Liver (tissue), 9 donors: ENCODE data around the gene NTM. TPM values are rescaled to one million over a fixed set of nuclear protein-coding genes. Genes with fewer than 3 reads are reported as not detected.

Experiments
- DNase-seq: peaks from one replicate; pipeline ENCODE4 v3.0.0-alpha.2; 2017; ENCODE audit warnings: low spot score
- H3K27ac ChIP-seq, 2 donors: one replicate each; pipeline ENCODE4 v1.7.0; 2013; ENCODE audit warnings: inconsistent platforms in 2 of 2, low read length in 2 of 2, control low read depth in 1 of 2, low read depth in 1 of 2, mild to moderate bottlenecking in 1 of 2
- H3K27me3 ChIP-seq, 4 donors: one replicate each; pipeline versions ENCODE4 v1.6.1 to v1.7.0; 2013; ENCODE audit warnings: low read length in 3 of 4, inconsistent platforms in 1 of 4, mild to moderate bottlenecking in 1 of 4, moderate library complexity in 1 of 4; ENCODE audit not compliant: control insufficient read depth in 4 of 4, insufficient read depth in 4 of 4
- H3K36me3 ChIP-seq, 4 donors: one replicate each; pipeline versions ENCODE4 v1.6.1 to v1.7.0; 2013; ENCODE audit warnings: low read length in 3 of 4, mild to moderate bottlenecking in 3 of 4, low read depth in 1 of 4, moderate library complexity in 1 of 4; ENCODE audit not compliant: control insufficient read depth in 4 of 4, insufficient read depth in 3 of 4
- H3K4me1 ChIP-seq, 4 donors: one replicate each; pipeline versions ENCODE4 v1.6.1 to v1.7.0; 2013; ENCODE audit warnings: low read length in 3 of 4, mild to moderate bottlenecking in 3 of 4, moderate library complexity in 1 of 4; ENCODE audit not compliant: control insufficient read depth in 4 of 4, insufficient read depth in 4 of 4
- H3K4me3 ChIP-seq, 3 donors: one replicate each; pipeline versions ENCODE4 v1.6.1 to v1.7.0; 2013; ENCODE audit warnings: low read length in 3 of 3, control low read depth in 1 of 3, low read depth in 1 of 3, mild to moderate bottlenecking in 1 of 3
- H3K9ac ChIP-seq, 2 donors: one replicate each; pipeline ENCODE4 v1.7.0; 2013; ENCODE audit warnings: low read length in 2 of 2, mild to moderate bottlenecking in 2 of 2, moderate library complexity in 2 of 2, control low read depth in 1 of 2, low read depth in 1 of 2
- H3K9me3 ChIP-seq, 4 donors: one replicate each; pipeline versions ENCODE4 v1.6.1 to v1.7.0; 2013; ENCODE audit warnings: low read length in 3 of 4; ENCODE audit not compliant: control insufficient read depth in 4 of 4
- EGR1 ChIP-seq, 2 donors: IDR thresholded peaks; 2 replicates each; pipeline ENCODE4 v1.6.1; 2016 to 2018; ENCODE audit warnings: antibody characterized with exemption in 2 of 2, low read depth in 2 of 2
- FOXA1 ChIP-seq: IDR thresholded peaks from 2 replicates; pipeline ENCODE4 v1.6.1; 2016; ENCODE audit warnings: antibody characterized with exemption
- FOXA2 ChIP-seq: IDR thresholded peaks from 2 replicates; pipeline ENCODE4 v1.6.1; 2016; ENCODE audit warnings: antibody characterized with exemption
- GABPA ChIP-seq, 2 donors: IDR thresholded peaks in 1 of 2; conservative IDR thresholded peaks in 1 of 2; 2 replicates each; pipeline ENCODE4 v1.6.1; 2016; ENCODE audit warnings: antibody characterized with exemption in 2 of 2, mild to moderate bottlenecking in 1 of 2, moderate library complexity in 1 of 2
- HNF4A ChIP-seq, 2 donors: conservative IDR thresholded peaks; 2 replicates each; pipeline ENCODE4 v1.6.1; 2016; ENCODE audit warnings: antibody characterized with exemption in 2 of 2, mild to moderate bottlenecking in 2 of 2
- JUND ChIP-seq, 2 donors: IDR thresholded peaks; 2 replicates each; pipeline ENCODE4 v1.6.1; 2016; ENCODE audit warnings: antibody characterized with exemption in 2 of 2
- MAX ChIP-seq: IDR thresholded peaks from 2 replicates; pipeline ENCODE4 v1.6.1; 2016; ENCODE audit warnings: antibody characterized with exemption
- NR2F2 ChIP-seq: IDR thresholded peaks from 2 replicates; pipeline ENCODE4 v1.6.1; 2016; ENCODE audit warnings: antibody characterized with exemption
- RXRA ChIP-seq, 2 donors: IDR thresholded peaks; 2 replicates each; pipeline ENCODE4 v1.6.1; 2017 to 2018; ENCODE audit warnings: antibody characterized with exemption in 2 of 2, mild to moderate bottlenecking in 1 of 2
- SP1 ChIP-seq: IDR thresholded peaks from 2 replicates; pipeline ENCODE4 v1.6.1; 2018; ENCODE audit warnings: antibody characterized with exemption, mild to moderate bottlenecking
- TAF1 ChIP-seq: conservative IDR thresholded peaks from 2 replicates; pipeline ENCODE4 v1.6.1; 2016; ENCODE audit warnings: antibody characterized with exemption, mild to moderate bottlenecking
- YY1 ChIP-seq: IDR thresholded peaks from 2 replicates; pipeline ENCODE4 v1.6.1; 2016; ENCODE audit warnings: antibody characterized with exemption, mild to moderate bottlenecking
- ZBTB33 ChIP-seq: IDR thresholded peaks from 2 replicates; pipeline ENCODE4 v1.6.1; 2016; ENCODE audit warnings: antibody characterized with exemption
- WGBS: extraction: QIAGEN DNeasy Blood & Tissue Kit; methylation state at CpG from one replicate; pipeline ENCODE4 v1.1.7; 2013; 5-methylcytosine and 5-hydroxymethylcytosine counted together
- polyA plus RNA-seq, 2 donors: library from polyadenylated mRNA; stranded (reverse) in 1 of 2; unstranded in 1 of 2; fragments of 200-250 nt in 1 of 2; fragments of >200 nt in 1 of 2; fragmentation: Nextera tagmentation in 1 of 2; extraction: Ambion mirVana in 1 of 2; gene quantifications; one replicate each; pipeline versions ENCODE4 v1.2.1 to v1.2.3, GENCODE V29; 2013 to 2015
- total RNA-seq, 2 donors: library from RNA; depleted of rRNA; stranded (reverse); fragments of >200 nt; gene quantifications; one replicate each; pipeline ENCODE4 v1.2.3, GENCODE V29; 2014
- TF ChIP-seq, protein P1 (sequence below): fragments of 150-350 bp; IDR thresholded peaks from 2 replicates; pipeline ENCODE4 v1.5.1; 2017; ENCODE audit warnings: improper control_type of control experiment, low read depth, low read length; ENCODE audit not compliant: missing input control
- donor health status: healthy.
- donor health status: healthy.
- donor health status: healthy.
- donor health status: healthy.
- donor health status: healthy.

NTM gene
- total and polyA plus RNA-seq, 4 donors, result 0.08 to 1.1 (median 0.08) TPM; not detected in 1

DNA sequence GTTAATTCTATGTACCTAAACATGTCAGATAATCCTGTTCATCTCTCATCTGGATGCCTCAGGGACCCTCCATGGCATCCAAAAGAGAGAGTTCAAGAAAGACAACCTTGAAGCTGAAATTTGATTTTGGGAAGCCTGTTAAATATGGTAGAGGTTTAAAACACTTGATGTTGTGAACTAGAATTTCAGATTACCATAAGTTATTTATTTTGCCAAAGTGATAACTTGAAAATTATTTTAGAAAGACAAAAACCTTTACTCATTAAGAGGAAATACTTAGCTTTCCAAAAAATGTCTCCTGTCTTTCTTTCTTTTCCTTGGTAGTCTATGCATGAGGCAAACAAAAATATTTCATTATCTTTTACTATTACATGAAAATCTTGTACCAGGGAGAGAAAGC is 714.0 kb downstream of the NTM start:
- peaks cover 10 to 40% (median 19%) of the 10 kb centered on the region in 4 donors for H3K9me3 ChIP-seq
- H3K4me1 ChIP-seq, result no peaks in the 10 kb centered on the region
- TF ChIP-seq TAF1 (no peak), FOXA1 (no peak), SP1 (no peak), YY1 (no peak), GABPA (IDR thresholded peaks at IDR 0.05 in 1 of 2, conservative IDR thresholded peaks at IDR 0.05 in 1 of 2) (no peak), JUND (IDR thresholded peaks at IDR 0.05) (no peak), NR2F2 (no peak), MAX (no peak)
- TF ChIP-seq, protein P1, sequence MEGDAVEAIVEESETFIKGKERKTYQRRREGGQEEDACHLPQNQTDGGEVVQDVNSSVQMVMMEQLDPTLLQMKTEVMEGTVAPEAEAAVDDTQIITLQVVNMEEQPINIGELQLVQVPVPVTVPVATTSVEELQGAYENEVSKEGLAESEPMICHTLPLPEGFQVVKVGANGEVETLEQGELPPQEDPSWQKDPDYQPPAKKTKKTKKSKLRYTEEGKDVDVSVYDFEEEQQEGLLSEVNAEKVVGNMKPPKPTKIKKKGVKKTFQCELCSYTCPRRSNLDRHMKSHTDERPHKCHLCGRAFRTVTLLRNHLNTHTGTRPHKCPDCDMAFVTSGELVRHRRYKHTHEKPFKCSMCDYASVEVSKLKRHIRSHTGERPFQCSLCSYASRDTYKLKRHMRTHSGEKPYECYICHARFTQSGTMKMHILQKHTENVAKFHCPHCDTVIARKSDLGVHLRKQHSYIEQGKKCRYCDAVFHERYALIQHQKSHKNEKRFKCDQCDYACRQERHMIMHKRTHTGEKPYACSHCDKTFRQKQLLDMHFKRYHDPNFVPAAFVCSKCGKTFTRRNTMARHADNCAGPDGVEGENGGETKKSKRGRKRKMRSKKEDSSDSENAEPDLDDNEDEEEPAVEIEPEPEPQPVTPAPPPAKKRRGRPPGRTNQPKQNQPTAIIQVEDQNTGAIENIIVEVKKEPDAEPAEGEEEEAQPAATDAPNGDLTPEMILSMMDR, result no peak
- no peaks in the 10 kb centered on the region for H3K27me3 ChIP-seq
- H3K9ac ChIP-seq, result no peak overlapping the region
- no peak overlapping the region for H3K27ac ChIP-seq
- H3K36me3 ChIP-seq, result no peaks in the 10 kb centered on the region
- DNase-seq, result no peak
- no peak overlapping the region for H3K4me3 ChIP-seq

DNA sequence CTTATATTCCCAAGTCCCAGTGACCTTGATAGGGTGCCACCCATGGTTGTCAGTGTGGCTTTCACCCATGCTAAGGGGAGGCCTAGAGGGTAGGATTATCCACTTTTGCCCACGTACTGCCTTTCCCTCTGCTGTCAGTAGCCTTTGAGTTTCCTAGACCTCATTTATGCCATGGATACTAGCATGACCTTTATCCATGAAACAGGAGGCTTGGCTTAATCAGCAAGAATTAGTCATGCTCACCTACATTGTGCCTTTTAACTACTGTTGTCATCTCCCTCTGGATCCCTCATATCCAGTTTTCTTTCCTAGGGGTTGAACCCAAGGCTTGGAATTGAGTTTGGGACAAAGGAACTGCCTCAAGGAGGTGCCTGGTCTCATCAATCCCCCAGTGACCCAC is 716.7 kb downstream of the NTM start:
- peaks cover 8 to 33% (median 17%) of the 10 kb centered on the region in 4 donors for H3K9me3 ChIP-seq
- TF ChIP-seq HNF4A (conservative IDR thresholded peaks at IDR 0.05), result no peak
- TF ChIP-seq FOXA1, result no peak
- no peak for TF ChIP-seq EGR1 (IDR thresholded peaks at IDR 0.05; ENCODE audit: low read depth in 2 of 2)
- no peak for TF ChIP-seq MAX
- TF ChIP-seq NR2F2, result no peak
- TF ChIP-seq, protein P1, result no peak
- no peak for TF ChIP-seq SP1
- no peak for TF ChIP-seq RXRA (IDR thresholded peaks at IDR 0.05)
- TF ChIP-seq JUND (IDR thresholded peaks at IDR 0.05), result no peak
- no peak for TF ChIP-seq ZBTB33
- no peak for TF ChIP-seq FOXA2
- TF ChIP-seq GABPA (IDR thresholded peaks at IDR 0.05 in 1 of 2, conservative IDR thresholded peaks at IDR 0.05 in 1 of 2), result no peak
- DNase-seq, result no peak

More for the DNA sequence above, 716.7 kb downstream of the NTM start:
- H3K4me3 ChIP-seq, result peak overlapping the region in 1 of 3 donors; percentile 2
- H3K27ac ChIP-seq, result no peak overlapping the region
- WGBS, result 54% methylated on average over 1 of the region's 1 CpG
- no peaks in the 10 kb centered on the region for H3K27me3 ChIP-seq
- H3K4me1 ChIP-seq, result no peaks in the 10 kb centered on the region
- no peaks in the 10 kb centered on the region for H3K36me3 ChIP-seq
- H3K9ac ChIP-seq, result no peak overlapping the region
